ENCODE measurements around the gene RPS6KB2.

- no peak for TF ChIP-seq CTCF (IDR thresholded peaks at IDR 0.05; ENCODE audit: low read length)
- no peak for TF ChIP-seq EZH2 (IDR thresholded peaks at IDR 0.05; ENCODE audit: borderline replicate concordance, low read length)
These were observed 36.8 kb upstream of the RPS6KB2 start, which contains the start of gene RAD9A for GRCh38 chr11:67391304-67392182.

Data from OCI-LY1 (cell line).